NCI-H524 treated with DMSO at 0.1 percent for 48 hours (cell line): Measurements from ENCODE around the gene ZNF619.

Source experiments
- DNase-seq: peaks from one replicate; lab custom pipeline; 2025; lab: John Stamatoyannopoulos, UW

The ZNF619 gene

DNA sequence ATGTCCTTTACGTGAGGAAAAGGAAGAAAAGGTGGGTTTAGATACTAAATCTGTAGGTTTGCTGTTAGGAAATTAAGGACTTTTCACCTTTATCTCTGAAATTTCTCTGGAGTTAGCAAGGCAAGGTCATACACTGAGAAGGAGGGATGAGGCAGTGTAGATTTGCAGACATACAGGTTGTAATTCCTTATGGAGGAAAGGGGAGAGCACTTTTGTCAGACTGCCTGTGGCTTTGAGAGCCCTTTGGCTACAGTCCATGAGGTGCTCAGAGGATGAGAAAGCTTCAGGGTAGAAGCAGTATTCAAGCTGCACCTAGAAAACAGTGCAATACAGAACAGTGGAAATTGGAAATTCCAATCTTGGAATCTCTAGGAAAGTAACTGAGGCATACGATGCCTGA is 11.5 kb upstream of the ZNF619 start:
- DNase-seq, result no peak

GRCh38 chr3:40468018-40468417 is 8.9 kb upstream of the ZNF619 start:
- DNase-seq, result no peak

DNA sequence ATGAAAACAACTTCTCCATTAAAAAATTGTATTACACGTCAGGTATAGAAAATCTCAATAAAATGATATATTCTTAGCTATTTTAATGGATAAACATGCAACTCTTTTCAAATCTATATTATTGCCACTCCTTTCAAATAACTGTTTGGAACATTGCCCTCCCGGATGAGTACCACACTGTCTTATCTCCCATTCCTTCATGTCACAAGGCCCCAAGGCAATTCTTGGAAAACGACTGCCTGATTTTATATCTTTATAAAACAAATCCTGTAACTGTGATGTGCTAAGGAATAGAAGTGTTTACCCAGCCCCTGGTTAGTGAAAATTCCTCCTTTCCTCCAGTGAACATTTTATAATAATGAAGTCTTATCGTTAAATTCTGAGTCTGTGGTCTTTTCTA is 6.2 kb upstream of the ZNF619 start:
- no peak for DNase-seq

- DNase-seq, result no peak
Observed at GRCh38 chr3:40477666-40478065, 744 bp downstream of the ZNF619 start.

GRCh38 chr3:40487172-40487571 is 10.2 kb downstream of the ZNF619 start:
- no peak for DNase-seq

- DNase-seq, result no peak
Observed at GRCh38 chr3:40490916-40491315, 14.0 kb downstream of the ZNF619 start.

- no peak for DNase-seq
Observed at GRCh38 chr3:40494698-40495097, 17.8 kb downstream of the ZNF619 start.

GRCh38 chr3:40497288-40497687 is 20.4 kb downstream of the ZNF619 start:
- DNase-seq, result no peak

DNA sequence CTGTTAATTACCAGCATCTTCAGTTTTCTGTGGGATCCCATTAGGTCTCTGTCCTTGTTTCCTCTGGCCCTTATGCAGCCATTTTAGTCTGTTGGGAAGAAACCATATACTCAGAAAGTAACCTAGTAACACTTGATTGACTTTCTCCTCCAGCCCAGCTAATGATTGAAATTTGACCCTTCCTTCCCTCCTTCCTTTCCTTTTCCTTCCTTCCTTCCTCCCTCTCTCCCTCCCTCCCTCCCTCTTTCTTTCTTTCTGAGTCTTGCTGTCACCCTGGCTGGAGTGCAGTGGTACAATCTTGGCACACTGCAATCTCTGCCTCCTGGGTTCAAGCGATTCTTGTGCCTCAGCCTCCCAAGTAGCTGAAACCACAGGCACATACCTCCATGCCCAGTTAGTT is 23.0 kb downstream of the ZNF619 start:
- DNase-seq, result no peak

GRCh38 chr3:40502034-40502433 is 25.1 kb downstream of the ZNF619 start:
- DNase-seq, result no peak

- no peak for DNase-seq
Observed at GRCh38 chr3:40504636-40505430, 27.9 kb downstream of the ZNF619 start.

- peak; percentile 72 for DNase-seq
Observed at GRCh38 chr3:40505599-40506462, 28.9 kb downstream of the ZNF619 start, which contains the start of gene ZNF620. Gene ZNF620, plus strand, starts transcription at chr3:40506039. Its CDS starts 314 bp downstream, at chr3:40506353.

DNA sequence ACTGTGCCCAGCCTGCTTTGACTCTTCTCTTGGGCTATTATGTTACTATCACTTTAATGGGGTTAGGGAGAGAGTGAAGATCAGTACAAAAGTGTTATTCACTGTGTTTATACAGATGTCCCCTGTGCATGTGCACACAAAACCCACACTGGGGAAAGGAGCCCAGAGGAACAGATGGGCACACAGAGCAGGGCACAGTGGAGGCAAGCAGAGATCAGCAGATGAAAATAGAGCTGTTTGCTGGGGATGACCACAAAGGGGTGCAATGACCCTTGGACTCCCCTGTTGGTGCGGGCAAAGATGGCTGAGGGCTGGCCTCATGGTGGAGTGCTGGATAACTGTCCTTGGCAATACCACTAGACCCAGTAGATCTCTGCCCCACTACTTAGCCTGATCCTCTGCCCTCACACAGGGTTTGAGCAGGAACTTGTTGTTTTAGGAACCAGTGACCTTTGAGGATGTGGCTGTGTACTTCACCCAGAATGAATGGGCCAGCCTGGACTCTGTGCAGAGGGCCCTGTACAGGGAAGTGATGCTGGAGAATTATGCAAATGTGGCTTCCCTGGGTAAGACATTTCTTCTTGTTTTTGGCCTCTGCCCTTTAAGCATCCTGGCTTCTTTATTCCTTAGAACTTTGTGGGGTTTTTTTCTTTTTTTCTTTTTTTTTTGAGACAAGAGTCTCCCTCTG is 34.3 kb downstream of the ZNF619 start:
- DNase-seq, result no peak

- no peak for DNase-seq
Observed at GRCh38 chr3:40516201-40516600, 39.3 kb downstream of the ZNF619 start.

DNA sequence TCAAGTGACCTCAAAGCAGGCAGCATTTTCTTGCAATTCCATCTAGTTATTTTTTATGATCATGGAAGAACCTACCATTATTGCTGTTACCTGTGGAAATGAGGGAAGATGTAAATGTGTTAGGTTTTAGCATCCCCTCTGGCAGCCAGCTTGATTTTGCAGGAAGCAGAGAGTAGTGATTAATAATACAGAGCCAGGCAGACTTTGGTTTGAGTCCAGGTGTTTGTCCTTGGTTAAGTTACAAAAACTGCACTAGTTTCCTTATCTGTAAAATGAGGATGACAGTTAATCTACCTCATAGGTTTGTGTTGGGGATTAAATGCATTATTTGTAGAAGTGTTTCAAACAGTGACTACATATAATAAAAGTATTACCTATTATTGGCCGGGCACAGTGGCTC is 41.1 kb downstream of the ZNF619 start:
- DNase-seq, result no peak

GRCh38 chr3:40518848-40519247 is 41.9 kb downstream of the ZNF619 start:
- DNase-seq, result no peak

- DNase-seq, result no peak
Observed at GRCh38 chr3:40521254-40521653, 44.3 kb downstream of the ZNF619 start.

GRCh38 chr3:40523781-40524180 is 46.9 kb downstream of the ZNF619 start:
- no peak for DNase-seq

DNA sequence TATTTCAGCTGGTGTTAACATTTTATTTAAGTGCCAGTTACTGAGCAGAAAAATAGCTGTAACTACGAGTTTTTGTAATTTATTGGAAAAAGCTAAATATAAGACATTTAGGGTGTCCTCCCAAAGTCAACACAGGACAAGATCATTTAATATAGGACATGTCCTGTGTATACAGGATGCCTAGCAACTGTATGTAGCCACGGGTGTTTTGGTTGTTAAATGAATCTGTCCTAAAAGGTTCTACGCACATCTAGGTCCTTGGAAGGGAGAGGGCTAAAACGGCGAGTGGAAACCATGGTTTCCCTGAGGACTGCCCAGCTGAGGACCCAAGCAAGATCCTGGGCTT is 47.3 kb downstream of the ZNF619 start:
- DNase-seq, result no peak

DNA sequence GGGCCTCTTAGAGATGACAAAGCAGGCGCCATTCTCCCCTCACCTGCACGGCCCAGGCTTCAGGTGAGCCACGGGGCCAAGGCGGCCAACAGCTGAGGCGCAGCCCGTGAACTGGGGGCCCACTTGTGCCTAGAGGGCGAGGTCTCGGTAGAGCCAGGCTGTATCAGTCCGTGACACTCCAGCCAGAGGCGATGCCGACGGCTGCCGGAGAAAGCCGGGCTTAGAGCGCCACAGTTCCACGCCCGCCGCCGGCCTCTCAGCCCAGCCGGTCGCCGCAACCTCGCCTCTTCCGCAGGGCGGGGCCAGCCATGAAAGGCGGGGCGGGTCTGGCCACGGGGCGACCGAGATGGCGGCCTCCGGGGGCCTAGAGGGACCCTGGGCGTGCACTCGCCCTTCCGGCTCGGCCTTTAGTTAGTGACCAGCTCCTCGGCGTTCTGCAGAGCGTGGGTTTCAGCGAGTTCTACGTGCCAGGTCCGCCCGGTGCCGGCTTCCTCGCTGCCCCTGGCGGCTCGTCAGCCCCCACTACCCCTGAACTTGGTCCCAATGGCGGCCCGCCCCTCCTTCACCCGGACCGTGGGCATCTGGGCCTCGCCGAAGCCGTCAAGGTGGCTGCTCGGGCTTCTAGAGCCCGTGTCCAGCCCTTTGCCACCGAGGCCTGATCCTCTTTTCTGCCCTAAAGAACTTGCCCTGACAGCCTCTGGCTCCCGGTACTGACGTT is 47.8 kb downstream of the ZNF619 start, which contains the start of gene ZNF621:
TSS of gene ZNF621 (plus strand) at position 393 of the 718 bp plus-strand sequence. CDS start 881 bp downstream, outside the sequence.
- peak; percentile 3 for DNase-seq

DNA sequence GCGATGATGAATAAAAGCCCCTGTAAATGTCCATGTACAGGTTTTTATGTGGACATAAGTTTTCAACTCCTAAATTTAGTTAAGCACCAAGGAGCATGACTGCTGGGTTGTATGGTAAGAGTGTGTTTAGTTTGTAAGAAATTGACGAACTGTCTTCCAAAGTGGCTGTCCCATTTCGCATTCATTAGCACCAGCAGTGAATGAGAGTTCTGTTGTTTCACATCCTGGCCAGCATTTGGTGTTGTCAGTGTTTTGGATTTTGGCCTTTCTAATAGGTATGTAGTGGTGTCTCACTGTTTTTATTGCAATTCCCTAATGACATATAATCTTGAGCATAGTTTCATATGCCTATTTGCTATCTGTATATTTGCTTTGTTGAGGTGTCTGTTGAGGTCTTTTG is 51.5 kb downstream of the ZNF619 start:
- DNase-seq, result no peak

DNA sequence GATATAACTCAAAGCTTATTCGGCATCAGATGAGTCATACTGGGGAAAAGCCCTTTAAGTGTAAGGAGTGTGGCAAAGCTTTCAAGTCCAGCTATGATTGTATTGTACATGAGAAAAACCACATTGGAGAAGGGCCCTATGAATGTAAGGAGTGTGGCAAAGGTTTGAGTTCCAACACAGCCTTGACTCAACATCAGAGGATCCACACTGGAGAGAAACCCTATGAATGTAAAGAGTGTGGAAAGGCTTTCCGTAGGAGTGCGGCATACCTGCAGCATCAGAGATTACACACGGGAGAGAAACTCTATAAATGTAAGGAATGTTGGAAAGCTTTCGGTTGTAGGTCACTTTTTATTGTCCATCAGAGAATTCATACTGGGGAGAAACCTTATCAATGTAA is 55.3 kb downstream of the ZNF619 start:
- no peak for DNase-seq
